Stimulated activated effector memory CD8-positive, alpha-beta T cell treated with anti-CD3 and anti-CD28 coated beads, Interleukin-12 subunit alpha, Interleukin-12 subunit beta, amount 100 ng/mL, for 72 hours (primary cell): ENCODE measurements around the gene TNFRSF4.

Source experiments
- ATAC-seq: fragments of 150-1000 bp; cut with Tn5 transposase; 2 replicates; pipeline ENCODE4 v1.10.0; 2021
- DNase-seq, 2 donors: peaks; one replicate each; pipeline ENCODE4 v3.0.0; 2021 to 2022; ENCODE audit warnings: low spot score in 2 of 2
- H3K27ac Mint-ChIP-seq: one replicate; pipeline ENCODE4 v1.8.0; 2022; ENCODE audit warnings: mild to moderate bottlenecking, mixed read lengths
- H3K36me3 Mint-ChIP-seq: one replicate; pipeline ENCODE4 v1.8.0; 2022; ENCODE audit warnings: mild to moderate bottlenecking, mixed read lengths
- H3K4me1 Mint-ChIP-seq: one replicate; pipeline ENCODE4 v1.8.0; 2022; ENCODE audit warnings: mixed read lengths
- H3K4me3 Mint-ChIP-seq: one replicate; pipeline ENCODE4 v1.8.0; 2022; ENCODE audit warnings: mild to moderate bottlenecking, mixed read lengths
- H3K9me3 Mint-ChIP-seq: one replicate; pipeline ENCODE4 v1.8.0; 2022; ENCODE audit warnings: mixed read lengths

Gene TNFRSF4

DNA sequence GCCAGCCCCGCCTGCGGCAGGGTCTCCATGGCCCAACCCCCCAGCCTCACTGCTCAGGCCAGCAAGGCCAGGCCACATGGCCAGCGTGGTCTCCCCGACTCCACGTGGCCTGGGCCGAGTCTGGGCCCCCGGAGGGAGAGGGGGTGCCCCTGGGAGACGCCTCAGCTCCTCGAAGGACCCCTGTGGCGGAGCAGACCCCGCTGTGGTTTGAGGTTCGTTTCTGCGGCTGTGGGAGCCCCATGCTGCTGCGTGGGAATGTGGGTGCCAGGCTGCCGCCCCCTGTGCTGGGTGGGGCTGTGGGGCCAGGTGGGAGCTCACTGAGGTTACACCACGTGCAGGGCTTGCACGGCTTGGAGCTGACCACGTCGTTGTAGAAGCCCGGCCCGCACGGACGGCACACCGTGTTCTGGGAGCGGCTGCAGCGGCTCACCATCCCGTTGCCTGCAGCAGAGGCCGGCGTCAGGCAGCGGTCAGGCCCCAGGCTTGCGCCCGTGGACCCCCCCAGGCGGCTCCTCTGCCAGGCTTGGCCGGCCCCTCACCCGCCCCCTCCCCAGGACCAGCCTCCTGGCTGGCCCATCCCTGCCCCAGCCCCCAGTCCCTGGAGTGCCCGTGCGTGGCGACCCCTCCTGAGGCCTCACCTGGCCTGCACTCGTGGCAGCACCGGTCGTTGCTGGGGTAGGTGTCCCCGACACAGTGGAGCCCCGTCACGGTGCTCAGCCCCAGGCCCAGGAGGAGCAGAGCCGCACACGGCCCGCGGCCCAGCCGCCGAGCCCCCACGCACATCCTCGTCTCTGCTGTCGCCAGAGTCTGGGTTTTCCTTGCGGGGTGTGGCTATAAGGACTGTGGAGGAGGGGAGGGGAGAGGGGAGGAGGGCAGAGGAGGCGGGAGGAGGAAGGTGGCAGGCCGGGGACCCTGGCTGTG, at the start of gene TNFRSF4:
Gene TNFRSF4, minus strand, starts transcription at position 809 of the 921 bp plus-strand sequence. Its CDS starts 26 bp downstream, at position 783.
- H3K4me3 Mint-ChIP-seq = peak within 1 kb of the TSS; percentile 93
- no peak for DNase-seq
- peaks cover 56% of the 10 kb centered on the region for H3K4me1 Mint-ChIP-seq
- ATAC-seq = peak; percentile 38
- peaks cover 97% of the 10 kb centered on the region for H3K36me3 Mint-ChIP-seq
- H3K27ac Mint-ChIP-seq = peak within 1 kb of the TSS; percentile 96
- H3K9me3 Mint-ChIP-seq = no peaks in the 10 kb centered on the region

DNA sequence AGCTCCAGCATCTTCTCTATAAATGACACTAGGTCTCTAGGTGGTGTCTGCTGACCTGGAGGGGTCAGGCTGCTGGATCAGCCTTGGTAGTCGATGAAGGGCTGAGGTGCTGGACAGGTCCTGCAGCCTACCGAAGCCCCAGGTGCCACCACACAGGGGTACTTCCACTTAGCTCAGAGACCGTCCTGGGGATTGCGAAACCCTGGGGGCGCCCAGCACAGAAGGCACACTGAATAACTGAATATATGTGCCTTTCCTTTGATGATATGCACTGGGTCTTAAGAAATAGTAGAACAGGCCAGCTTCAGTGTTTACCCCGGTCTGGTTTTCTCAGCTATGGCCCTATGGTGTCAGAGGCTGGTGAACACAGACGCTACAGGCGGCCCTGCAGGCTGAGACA, 48.8 kb upstream of the TNFRSF4 start:
- peaks cover 91% of the 10 kb centered on the region for H3K36me3 Mint-ChIP-seq
- DNase-seq (no peak), ATAC-seq (no peak)
- H3K27ac Mint-ChIP-seq = no peak overlapping the region
- H3K9me3 Mint-ChIP-seq = no peaks in the 10 kb centered on the region
- H3K4me3 Mint-ChIP-seq = no peak overlapping the region
- H3K4me1 Mint-ChIP-seq = peaks cover 38% of the 10 kb centered on the region

DNA sequence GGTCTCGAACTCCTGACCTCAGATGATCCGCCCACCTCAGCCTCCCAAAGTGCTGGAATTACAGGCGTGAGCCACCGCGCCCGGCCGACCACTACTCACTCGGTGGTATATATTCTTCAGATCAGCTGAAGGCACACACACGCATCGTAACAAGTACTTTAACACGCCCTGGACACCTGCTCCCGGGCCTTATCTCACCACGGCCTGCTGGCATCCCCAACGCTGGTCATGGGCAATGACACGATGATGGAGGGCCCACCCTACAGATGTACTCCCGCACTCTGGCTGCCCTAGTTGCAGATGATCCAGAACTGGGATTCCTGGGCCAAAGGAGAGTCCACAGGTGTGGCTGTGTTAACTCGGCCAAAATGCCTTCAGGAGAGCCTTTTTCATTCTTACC, 48.1 kb upstream of the TNFRSF4 start:
- no peak for ATAC-seq
- H3K36me3 Mint-ChIP-seq = peaks cover 92% of the 10 kb centered on the region
- H3K9me3 Mint-ChIP-seq = no peaks in the 10 kb centered on the region
- DNase-seq = no peak
- peaks cover 38% of the 10 kb centered on the region for H3K4me1 Mint-ChIP-seq
- no peak overlapping the region for H3K27ac Mint-ChIP-seq
- H3K4me3 Mint-ChIP-seq = no peak overlapping the region

DNA sequence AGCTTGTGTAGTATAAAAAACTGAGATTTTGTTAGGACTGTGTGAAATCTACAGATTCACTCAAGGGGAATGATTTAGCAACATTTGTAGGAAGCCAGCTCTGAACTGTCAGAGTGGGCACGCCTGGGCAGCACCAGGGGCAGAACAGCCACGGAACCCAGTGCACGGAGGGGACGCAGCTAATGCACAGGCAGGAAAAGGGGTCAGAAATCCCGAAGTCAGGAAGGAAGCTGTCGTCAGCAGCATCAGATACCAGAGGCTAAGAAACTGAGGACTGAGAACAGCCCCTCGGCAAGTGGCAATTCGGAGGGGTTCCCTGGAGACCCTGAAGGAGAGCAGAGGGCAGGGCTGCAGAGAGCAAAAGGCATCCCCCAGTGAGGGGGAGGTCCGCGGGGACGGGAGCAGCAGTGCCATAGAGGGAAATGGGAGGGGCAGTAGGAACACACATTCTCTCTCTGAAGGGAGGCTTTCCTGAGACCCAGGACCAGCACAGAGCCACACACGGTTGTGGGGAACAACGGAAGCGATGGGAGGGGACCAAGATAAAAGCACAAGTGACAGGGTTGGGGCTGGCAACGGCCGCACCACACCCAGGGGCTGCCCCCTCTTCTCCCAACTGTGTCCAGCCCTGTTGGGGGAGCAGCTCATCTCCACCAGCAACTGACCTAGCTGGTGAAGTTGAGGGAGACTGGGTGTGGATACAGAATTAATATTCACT, 47.0 kb upstream of the TNFRSF4 start:
- no peak for ATAC-seq
- no peak for DNase-seq
- Mint-ChIP-seq H3K9me3 (no peaks in the 10 kb centered on the region), H3K4me3 (no peak overlapping the region), H3K36me3 (peaks cover 92% of the 10 kb centered on the region), H3K27ac (peak overlapping the region; percentile 74), H3K4me1 (peaks cover 36% of the 10 kb centered on the region)

DNA sequence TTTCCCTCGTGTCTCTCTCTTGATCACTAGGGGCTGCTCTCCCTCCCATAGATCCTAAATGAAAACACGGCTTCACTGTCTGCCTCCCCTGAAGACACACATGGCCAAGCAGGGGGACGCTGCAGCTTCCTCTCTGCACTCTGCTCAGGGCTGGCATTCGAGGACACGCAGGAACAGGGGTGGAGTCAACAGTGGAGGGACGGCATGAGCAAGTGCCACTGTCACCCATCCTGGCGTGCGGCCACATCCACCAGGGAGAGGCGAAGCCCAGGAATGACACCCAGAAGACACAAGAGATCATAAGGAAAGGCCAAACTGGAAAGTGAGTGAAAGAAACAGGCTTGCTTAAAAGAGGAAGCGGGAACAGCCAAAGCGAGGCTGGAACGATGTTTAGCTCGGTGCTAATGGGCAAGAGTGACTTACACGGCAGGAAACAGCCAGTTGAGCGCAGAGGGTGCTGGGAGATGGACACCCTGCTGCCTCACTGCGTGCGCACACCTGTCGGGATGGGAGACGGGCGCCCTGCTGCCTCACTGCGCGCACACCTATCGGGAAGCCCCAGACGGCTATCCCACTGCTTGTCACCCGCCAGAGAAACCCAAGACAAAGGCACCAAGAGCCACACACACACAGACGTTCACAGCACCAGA, 46.1 kb upstream of the TNFRSF4 start:
- peaks cover 32% of the 10 kb centered on the region for H3K4me1 Mint-ChIP-seq
- ATAC-seq = no peak
- peak overlapping the region; percentile 74 for H3K27ac Mint-ChIP-seq
- H3K9me3 Mint-ChIP-seq = no peaks in the 10 kb centered on the region
- DNase-seq = no peak
- H3K36me3 Mint-ChIP-seq = peaks cover 92% of the 10 kb centered on the region
- H3K4me3 Mint-ChIP-seq = no peak overlapping the region

DNA sequence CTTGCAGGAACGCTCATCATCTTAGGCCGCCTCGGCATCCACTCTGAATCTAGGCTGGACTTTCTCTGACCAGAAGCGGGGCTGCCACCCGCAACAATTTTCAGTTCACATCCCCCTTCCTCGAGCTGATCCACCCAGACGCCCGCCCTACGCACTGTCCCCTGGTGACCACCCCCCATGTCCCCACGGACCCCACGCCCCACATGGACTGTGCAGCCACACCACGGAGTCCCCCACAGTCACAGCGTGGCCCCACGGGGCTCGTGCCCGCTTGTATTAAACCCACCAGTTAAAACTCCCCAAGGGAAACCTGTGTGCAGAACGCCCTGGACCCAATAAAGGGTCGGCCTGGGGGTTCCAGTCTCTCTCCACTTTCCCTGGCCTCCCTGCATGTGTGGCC, 45.6 kb upstream of the TNFRSF4 start:
- Mint-ChIP-seq H3K27ac (peak overlapping the region; percentile 74), H3K36me3 (peaks cover 92% of the 10 kb centered on the region), H3K4me3 (no peak overlapping the region), H3K4me1 (peaks cover 27% of the 10 kb centered on the region), H3K9me3 (no peaks in the 10 kb centered on the region)
- ATAC-seq = no peak
- DNase-seq = no peak

DNA sequence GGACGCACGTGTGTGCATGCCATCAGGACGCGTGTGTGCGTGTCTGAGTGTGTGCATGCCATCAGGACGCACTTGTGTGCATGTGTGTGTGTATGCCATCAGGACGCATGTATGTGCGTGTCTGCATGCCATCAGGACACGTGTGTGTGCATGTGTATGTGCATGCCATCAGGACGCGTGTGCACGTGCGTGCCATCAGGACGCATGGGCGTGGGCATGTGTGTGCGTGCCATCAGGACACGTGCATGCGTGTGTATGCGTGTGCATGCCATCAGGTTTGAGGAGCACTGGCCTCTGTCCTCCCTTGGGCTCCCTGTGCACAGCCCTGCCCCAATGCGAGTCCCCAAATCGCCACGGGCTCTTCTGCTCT, 45.2 kb upstream of the TNFRSF4 start:
- no peak for DNase-seq
- Mint-ChIP-seq H3K27ac (peak overlapping the region; percentile 74), H3K9me3 (no peaks in the 10 kb centered on the region), H3K4me3 (no peak overlapping the region), H3K4me1 (peaks cover 27% of the 10 kb centered on the region), H3K36me3 (peaks cover 89% of the 10 kb centered on the region)
- ATAC-seq = no peak

DNA sequence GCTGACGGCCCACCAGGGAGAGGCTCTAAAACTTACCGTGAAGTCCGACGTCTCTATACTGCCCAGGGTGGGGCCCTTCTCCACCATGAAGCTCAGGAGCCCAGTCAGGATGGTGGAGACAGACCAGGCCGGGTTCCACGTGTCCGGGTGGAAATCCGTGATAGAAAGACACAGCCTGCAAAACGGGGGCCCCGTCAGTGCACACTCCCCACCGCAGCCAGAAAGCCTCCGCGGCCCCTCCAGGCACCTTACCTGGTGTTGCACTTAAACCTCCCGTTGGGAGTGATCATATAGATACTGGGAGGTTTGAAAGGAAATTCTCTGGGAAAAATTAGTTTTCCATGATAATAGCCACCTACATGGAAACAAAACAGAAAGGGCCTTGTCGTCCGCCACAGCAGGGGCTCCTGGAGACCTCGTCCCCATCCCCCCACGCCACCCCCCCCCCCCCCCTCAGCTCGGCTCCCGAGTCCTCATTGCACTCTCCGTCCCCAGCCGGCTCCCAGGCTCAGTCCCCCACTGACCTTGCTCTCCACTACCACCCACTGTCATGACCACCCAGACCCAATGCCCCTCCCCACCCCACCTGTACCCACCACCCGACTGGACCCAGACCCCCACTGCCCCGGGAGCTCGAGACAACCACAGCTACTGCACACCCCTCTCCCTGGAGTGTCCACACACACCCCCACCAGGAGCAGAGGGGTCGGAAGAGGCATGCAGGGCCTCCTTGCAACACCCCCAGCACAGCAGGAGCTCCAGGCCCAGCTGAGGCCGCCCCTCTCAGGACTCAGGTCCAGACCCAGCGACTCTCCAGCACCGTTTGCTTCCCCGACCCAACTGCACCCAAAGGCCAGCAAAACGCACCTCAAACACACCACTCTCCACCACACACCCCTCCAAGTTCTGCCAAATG, 43.3 kb upstream of the TNFRSF4 start:
- H3K9me3 Mint-ChIP-seq = no peaks in the 10 kb centered on the region
- H3K36me3 Mint-ChIP-seq = peaks cover 87% of the 10 kb centered on the region
- ATAC-seq (no peak), DNase-seq (no peak)
- no peak overlapping the region for H3K4me3 Mint-ChIP-seq
- H3K27ac Mint-ChIP-seq = no peak overlapping the region
- H3K4me1 Mint-ChIP-seq = peaks cover 35% of the 10 kb centered on the region

DNA sequence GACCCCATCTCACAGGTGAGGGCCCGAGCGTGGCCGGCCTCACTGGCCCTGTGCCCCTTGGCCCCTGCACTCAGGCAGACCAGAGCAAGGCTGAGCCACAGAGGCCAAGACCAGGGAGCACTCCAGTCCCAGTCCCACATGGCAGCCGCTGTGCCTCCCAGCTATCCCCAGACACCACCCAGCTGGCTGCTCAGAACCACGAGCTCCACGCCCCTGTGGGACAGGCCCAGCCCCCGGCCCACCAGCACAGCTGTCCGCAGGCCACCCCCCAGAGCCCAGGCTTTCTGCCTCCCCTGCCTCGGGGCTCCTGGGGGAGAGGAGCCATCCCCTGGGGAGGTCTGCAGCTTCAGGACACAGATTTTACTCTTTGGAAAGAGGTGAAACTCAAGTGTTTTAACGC, 41.7 kb upstream of the TNFRSF4 start:
- no peak for DNase-seq
- H3K36me3 Mint-ChIP-seq = peaks cover 82% of the 10 kb centered on the region
- H3K4me3 Mint-ChIP-seq = no peak overlapping the region
- no peaks in the 10 kb centered on the region for H3K9me3 Mint-ChIP-seq
- H3K27ac Mint-ChIP-seq = no peak overlapping the region
- ATAC-seq = no peak
- peaks cover 34% of the 10 kb centered on the region for H3K4me1 Mint-ChIP-seq

DNA sequence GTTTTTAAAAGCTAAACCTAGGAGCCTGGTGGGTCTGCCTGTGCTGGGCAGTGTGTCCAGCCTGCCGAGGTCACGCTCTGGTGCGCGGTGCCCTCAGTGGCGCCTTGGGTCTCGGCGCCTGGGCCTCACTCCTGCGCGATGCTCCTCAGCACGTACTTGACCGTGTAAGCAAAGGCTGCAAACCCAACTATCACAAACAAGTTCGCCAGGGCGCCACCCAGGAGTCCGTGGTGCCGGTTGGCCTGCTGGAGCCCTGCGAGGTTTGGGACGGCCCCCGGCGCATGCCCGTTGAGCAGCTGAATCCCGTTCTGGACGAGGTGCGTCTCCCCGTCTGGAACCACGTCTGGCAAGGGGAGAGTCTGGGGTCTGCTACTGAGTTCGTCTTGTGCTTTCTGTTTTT, 41.1 kb upstream of the TNFRSF4 start:
- Mint-ChIP-seq H3K27ac (no peak overlapping the region), H3K4me3 (no peak overlapping the region), H3K36me3 (peaks cover 77% of the 10 kb centered on the region), H3K9me3 (no peaks in the 10 kb centered on the region), H3K4me1 (peaks cover 34% of the 10 kb centered on the region)
- DNase-seq (no peak), ATAC-seq (no peak)

DNA sequence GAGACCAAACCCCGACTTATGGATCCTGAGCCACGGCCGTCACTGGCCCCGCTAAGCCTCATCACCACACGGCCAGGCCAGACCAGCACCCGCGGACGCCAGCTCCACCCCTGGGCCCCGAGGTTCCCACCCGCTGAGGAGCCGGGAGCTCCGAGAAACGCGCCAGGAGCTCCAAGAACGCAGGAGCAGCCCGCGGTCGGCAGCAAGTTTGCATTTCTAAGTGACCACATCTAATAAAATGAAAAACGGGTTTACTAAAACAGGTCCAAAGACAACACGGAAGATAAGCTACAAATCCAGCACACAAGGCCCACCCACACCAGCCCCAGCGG, 40.7 kb upstream of the TNFRSF4 start:
- Mint-ChIP-seq H3K4me3 (no peak overlapping the region), H3K9me3 (no peaks in the 10 kb centered on the region), H3K4me1 (peaks cover 32% of the 10 kb centered on the region), H3K27ac (no peak overlapping the region), H3K36me3 (peaks cover 72% of the 10 kb centered on the region)
- ATAC-seq (no peak), DNase-seq (no peak)

DNA sequence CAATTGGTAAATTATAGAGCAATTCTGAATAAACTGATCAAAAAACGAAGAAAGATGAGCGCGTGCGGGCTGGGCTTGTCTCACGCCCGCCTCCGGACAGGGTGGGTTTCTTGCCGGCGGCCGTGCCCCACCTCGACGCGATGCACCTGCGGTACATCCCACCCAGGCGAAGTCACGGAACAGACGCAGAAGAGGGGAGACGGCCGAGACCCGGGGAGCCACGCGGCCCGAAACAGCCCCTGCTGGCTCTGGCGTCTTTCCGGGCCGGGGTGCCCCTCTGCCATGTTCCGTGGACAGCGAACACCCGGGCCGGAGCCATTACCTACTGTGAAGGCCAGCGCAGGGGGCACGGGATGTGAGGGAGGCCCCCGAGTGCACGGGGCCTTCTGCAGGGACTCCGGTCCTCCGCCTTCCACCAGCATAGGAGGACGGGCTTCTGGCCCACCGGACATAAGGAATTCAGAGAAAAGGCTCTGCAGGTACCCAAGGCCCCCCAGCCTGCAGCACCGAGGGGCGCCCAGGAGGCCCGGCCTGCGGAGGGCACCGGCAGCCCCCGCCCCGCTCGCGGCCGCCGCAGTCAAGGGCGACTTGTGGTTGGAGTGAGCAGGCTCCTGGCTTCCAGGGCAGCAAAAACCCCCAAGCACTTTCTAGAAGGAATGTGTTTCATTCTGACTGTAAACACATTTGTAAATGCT, 40.2 kb upstream of the TNFRSF4 start:
- H3K36me3 Mint-ChIP-seq = peaks cover 71% of the 10 kb centered on the region
- no peak overlapping the region for H3K27ac Mint-ChIP-seq
- H3K4me1 Mint-ChIP-seq = peaks cover 32% of the 10 kb centered on the region
- no peaks in the 10 kb centered on the region for H3K9me3 Mint-ChIP-seq
- no peak for ATAC-seq
- no peak for DNase-seq
- H3K4me3 Mint-ChIP-seq = no peak overlapping the region

DNA sequence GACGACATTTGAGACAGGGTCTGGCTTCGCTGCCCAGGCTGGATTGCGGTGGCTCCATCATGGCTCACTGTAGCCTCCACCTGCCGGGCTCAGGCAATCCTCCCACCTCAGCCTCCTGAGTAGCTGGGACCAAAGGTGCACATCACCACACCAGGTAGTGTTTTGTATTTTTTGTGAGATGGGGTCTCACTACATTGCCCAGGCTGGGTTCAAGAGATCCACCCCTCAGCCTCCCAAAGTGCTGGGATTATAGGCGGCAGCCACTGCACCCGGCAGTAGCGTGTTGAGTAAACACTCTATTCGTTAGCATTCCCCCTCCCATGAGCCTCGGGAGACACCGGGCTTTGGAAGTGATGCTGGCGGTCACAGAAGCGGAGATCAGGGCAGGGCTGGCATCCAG, 39.4 kb upstream of the TNFRSF4 start:
- Mint-ChIP-seq H3K4me1 (peaks cover 28% of the 10 kb centered on the region), H3K9me3 (no peaks in the 10 kb centered on the region), H3K36me3 (peaks cover 67% of the 10 kb centered on the region), H3K27ac (peak overlapping the region; percentile 70), H3K4me3 (no peak overlapping the region)
- no peak for ATAC-seq
- no peak for DNase-seq

DNA sequence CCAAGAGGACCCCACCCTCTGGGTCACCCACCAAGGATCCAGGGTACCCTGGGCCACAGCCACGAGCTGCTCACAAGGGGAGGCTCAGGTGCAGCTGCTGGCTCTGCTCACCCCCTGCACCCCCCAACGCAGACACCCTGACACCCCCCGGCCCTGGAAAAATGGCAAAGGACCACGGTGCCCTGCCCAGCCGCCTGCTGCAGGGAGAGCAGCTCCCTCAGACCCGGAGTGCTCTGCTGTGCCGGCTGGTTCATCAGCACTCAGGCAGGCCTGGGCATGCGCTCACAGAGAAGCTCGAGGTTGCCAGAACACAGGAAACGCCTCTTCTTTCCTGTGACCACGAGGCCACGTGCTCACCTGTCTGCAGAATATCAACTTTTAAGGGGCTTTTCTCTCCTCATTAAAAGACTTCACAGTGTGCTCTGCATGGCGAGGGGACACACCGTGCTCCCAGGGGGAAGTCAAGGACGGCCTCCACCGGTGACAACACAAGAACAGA, 36.9 kb upstream of the TNFRSF4 start:
- DNase-seq (peak; percentile 51 to 72), ATAC-seq (peak; percentile 94)
- Mint-ChIP-seq H3K4me3 (peak overlapping the region; percentile 37), H3K36me3 (peaks cover 42% of the 10 kb centered on the region), H3K9me3 (no peaks in the 10 kb centered on the region), H3K4me1 (peaks cover 21% of the 10 kb centered on the region), H3K27ac (peak overlapping the region; percentile 86)
